Esophagus muscularis mucosa (tissue), 3 donors: ENCODE data around the gene SCUBE2.

Source experiments
- CTCF ChIP-seq, 3 experiments: fragments of 200-600 bp in 2 of 3; fragments of 450-650 bp in 1 of 3; sonication (generic) in 2 of 3; IDR thresholded peaks; one replicate each; pipeline ENCODE4 v1.5.1; 2017 to 2019; ENCODE audit warnings: antibody characterized with exemption in 3 of 3, mild to moderate bottlenecking in 2 of 3, moderate library complexity in 1 of 3
- POLR2A ChIP-seq: fragments of 450-650 bp; IDR thresholded peaks from one replicate; pipeline ENCODE4 v1.6.1; 2017; ENCODE audit warnings: antibody characterized with exemption, moderate library complexity, mild to moderate bottlenecking, low read depth

- TF ChIP-seq CTCF (IDR thresholded peaks at IDR 0.05) (no peak), POLR2A (no peak)
Measured at GRCh38 chr11:9065607-9066432, 25.6 kb downstream of the SCUBE2 start.
